Measurements from ENCODE around the gene GRK4. TPM values are rescaled to one million over a fixed set of nuclear protein-coding genes. Genes with fewer than 3 reads are reported as not detected.

The GRK4 gene
- total RNA-seq, 1 donor from 2014 or later, result 10.5 TPM

- Mint-ChIP-seq H3K27me3 (ENCODE audit: unreplicated experiment) (no peaks in the 10 kb centered on the region), H3K36me3 (ENCODE audit: unreplicated experiment) (peaks cover 9% of the 10 kb centered on the region), H3K4me3 (ENCODE audit: unreplicated experiment) (no peak overlapping the region), H3K9me3 (ENCODE audit: unreplicated experiment) (no peaks in the 10 kb centered on the region), H3K27ac (ENCODE audit: unreplicated experiment) (no peak overlapping the region), H3K4me1 (ENCODE audit: unreplicated experiment) (peaks cover 4% of the 10 kb centered on the region)
- no peak for DNase-seq (ENCODE audit: extremely low spot score, unreplicated experiment)
- no peak for TF ChIP-seq CTCF (IDR thresholded peaks at IDR 0.05)
These were observed 120.4 kb downstream of the GRK4 start for GRCh38 chr4:3083732-3084131.

GRCh38 chr4:3085948-3086670 is 122.7 kb downstream of the GRK4 start:
- Mint-ChIP-seq H3K27me3 (ENCODE audit: unreplicated experiment) (no peaks in the 10 kb centered on the region), H3K9me3 (ENCODE audit: unreplicated experiment) (no peaks in the 10 kb centered on the region), H3K36me3 (ENCODE audit: unreplicated experiment) (peaks cover 14% of the 10 kb centered on the region), H3K4me1 (ENCODE audit: unreplicated experiment) (peaks cover 8% of the 10 kb centered on the region), H3K27ac (ENCODE audit: unreplicated experiment) (no peak overlapping the region), H3K4me3 (ENCODE audit: unreplicated experiment) (no peak overlapping the region)
- TF ChIP-seq CTCF (IDR thresholded peaks at IDR 0.05), result no peak
- DNase-seq (ENCODE audit: extremely low spot score, unreplicated experiment), result no peak

GRCh38 chr4:3087115-3087797 is 123.9 kb downstream of the GRK4 start:
- TF ChIP-seq CTCF (IDR thresholded peaks at IDR 0.05), result no peak
- Mint-ChIP-seq H3K27me3 (ENCODE audit: unreplicated experiment) (no peaks in the 10 kb centered on the region), H3K27ac (ENCODE audit: unreplicated experiment) (no peak overlapping the region), H3K4me1 (ENCODE audit: unreplicated experiment) (peaks cover 8% of the 10 kb centered on the region), H3K4me3 (ENCODE audit: unreplicated experiment) (no peak overlapping the region), H3K9me3 (ENCODE audit: unreplicated experiment) (no peaks in the 10 kb centered on the region), H3K36me3 (ENCODE audit: unreplicated experiment) (peaks cover 14% of the 10 kb centered on the region)
- DNase-seq (ENCODE audit: extremely low spot score, unreplicated experiment), result no peak

Other genes starting within 250 kb of the GRK4 start
- gene TNIP2, start 207.2 kb upstream of the GRK4 start, total RNA-seq, result 32.7 and 34.0 TPM in 2 replicates
- 105 and 110 TPM in 2 replicates for gene SH3BP2, start 170.5 kb upstream of the GRK4 start, total RNA-seq
- 273 and 274 TPM in 2 replicates for gene ADD1, start 119.7 kb upstream of the GRK4 start, total RNA-seq
- gene NOP14, start 165 bp upstream of the GRK4 start, total RNA-seq, result 29.3 and 29.6 TPM in 2 replicates
- gene HTT-AS, start 111.0 kb downstream of the GRK4 start, total RNA-seq, result not detected in 2 replicates
- 44.9 and 51.3 TPM in 2 replicates for gene HTT, start 111.1 kb downstream of the GRK4 start, total RNA-seq

Measured in osteocyte (in vitro differentiated cells).